HCT116 (cell line): ENCODE measurements around the gene EFHD1.

Source experiments
- EZH2phosphoT487 ChIP-seq: fragments of 200-600 bp; IDR thresholded peaks from 2 replicates; pipeline ENCODE4 v1.6.1; 2018; ENCODE audit warnings: antibody characterized with exemption, borderline replicate concordance
- JUND ChIP-seq: IDR thresholded peaks from 2 replicates; pipeline ENCODE4 v1.6.1; 2012
- POLR2A ChIP-seq: IDR thresholded peaks from 2 replicates; pipeline ENCODE4 v1.7.0; 2011; ENCODE audit warnings: borderline replicate concordance; ENCODE audit not compliant: insufficient read depth, insufficient read length; ENCODE audit errors: extremely low read depth
- POLR2AphosphoS5 ChIP-seq: IDR thresholded peaks from 2 replicates; pipeline ENCODE4 v1.6.1; 2011; ENCODE audit warnings: mild to moderate bottlenecking, low read depth, low read length, moderate library complexity
- RAD21 ChIP-seq: IDR thresholded peaks from 2 replicates; pipeline ENCODE4 v1.6.1; 2012; ENCODE audit warnings: low read depth, mild to moderate bottlenecking
- SIN3A ChIP-seq: IDR thresholded peaks from 2 replicates; pipeline ENCODE4 v1.6.1; 2012; ENCODE audit warnings: low read depth
- YY1 ChIP-seq: IDR thresholded peaks from 2 replicates; pipeline ENCODE4 v1.6.1; 2011; ENCODE audit warnings: low read length, low read depth, moderate library complexity, mild to moderate bottlenecking; ENCODE audit not compliant: insufficient replicate concordance; ENCODE audit errors: extremely low read depth
- ZFX ChIP-seq: fragments of 450-650 bp; IDR thresholded peaks from 2 replicates; pipeline ENCODE4 v1.6.1; 2017
- ZNF274 ChIP-seq: fragments of 200-500 bp; sonication (Bioruptor generic); IDR thresholded peaks from 2 replicates; pipeline ENCODE4 v1.6.1; 2014; ENCODE audit warnings: mild to moderate bottlenecking, low read depth, low read length, inconsistent platforms
- TF ChIP-seq, protein P1 (sequence below), 3 experiments: fragments of 200-600 bp in 1 of 3; sonication (generic) in 1 of 3; IDR thresholded peaks in 2 of 3; conservative IDR thresholded peaks in 1 of 3; 2 replicates each; pipeline ENCODE4 v1.5.1; 2012 to 2017; ENCODE audit warnings: low read depth in 2 of 3, low read length in 2 of 3, antibody characterized with exemption in 1 of 3, borderline replicate concordance in 1 of 3, control low read depth in 1 of 3, mild to moderate bottlenecking in 1 of 3, mixed read lengths in 1 of 3, mixed run types in 1 of 3, moderate library complexity in 1 of 3; ENCODE audit not compliant: insufficient read depth in 1 of 3
- TF ChIP-seq, protein P2 (sequence below): IDR thresholded peaks from 2 replicates; pipeline ENCODE4 v1.6.1; 2012

DNA sequence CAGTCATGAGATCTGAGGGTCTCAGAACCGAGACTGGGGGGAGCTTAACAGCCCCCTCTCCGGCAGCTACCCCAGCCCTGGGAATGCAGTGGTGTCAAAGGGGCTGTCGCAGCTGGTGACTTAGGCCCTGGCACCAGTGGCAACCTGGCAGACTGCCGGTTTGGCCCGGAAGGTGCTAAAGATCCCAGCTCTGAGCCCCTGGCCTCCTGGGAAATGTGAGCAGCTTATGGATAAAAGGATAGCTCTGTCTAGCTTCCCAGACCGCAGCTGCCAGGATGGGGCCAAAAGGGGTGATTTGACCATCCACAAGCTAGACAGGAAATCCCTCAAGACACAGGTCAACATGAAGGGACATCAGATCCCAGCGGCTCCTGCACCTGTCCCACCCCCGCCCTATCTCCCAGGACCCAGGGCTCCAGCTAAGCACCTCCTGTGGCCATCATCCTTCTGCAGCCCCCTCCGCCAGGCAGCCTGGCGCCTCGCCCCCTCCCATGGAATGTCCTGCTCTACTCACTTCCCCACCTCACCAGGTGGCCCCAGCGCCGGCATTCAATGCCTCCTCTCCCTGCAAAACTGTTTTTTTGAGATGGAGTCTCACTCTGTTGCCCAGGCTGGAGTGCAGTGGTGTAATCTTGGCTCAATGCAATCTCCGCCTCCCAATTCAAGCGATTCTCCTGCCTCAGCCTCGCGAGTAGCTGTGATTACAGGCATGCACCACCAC is 33.2 kb upstream of the EFHD1 start:
- TF ChIP-seq EZH2phosphoT487 (no peak), SIN3A (no peak), POLR2AphosphoS5 (no peak), POLR2A (no peak), ZFX (no peak), YY1 (no peak), JUND (no peak), ZNF274 (no peak), RAD21 (no peak)
- TF ChIP-seq, protein P1, sequence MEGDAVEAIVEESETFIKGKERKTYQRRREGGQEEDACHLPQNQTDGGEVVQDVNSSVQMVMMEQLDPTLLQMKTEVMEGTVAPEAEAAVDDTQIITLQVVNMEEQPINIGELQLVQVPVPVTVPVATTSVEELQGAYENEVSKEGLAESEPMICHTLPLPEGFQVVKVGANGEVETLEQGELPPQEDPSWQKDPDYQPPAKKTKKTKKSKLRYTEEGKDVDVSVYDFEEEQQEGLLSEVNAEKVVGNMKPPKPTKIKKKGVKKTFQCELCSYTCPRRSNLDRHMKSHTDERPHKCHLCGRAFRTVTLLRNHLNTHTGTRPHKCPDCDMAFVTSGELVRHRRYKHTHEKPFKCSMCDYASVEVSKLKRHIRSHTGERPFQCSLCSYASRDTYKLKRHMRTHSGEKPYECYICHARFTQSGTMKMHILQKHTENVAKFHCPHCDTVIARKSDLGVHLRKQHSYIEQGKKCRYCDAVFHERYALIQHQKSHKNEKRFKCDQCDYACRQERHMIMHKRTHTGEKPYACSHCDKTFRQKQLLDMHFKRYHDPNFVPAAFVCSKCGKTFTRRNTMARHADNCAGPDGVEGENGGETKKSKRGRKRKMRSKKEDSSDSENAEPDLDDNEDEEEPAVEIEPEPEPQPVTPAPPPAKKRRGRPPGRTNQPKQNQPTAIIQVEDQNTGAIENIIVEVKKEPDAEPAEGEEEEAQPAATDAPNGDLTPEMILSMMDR (IDR thresholded peaks at IDR 0.05 in 2 of 3, conservative IDR thresholded peaks at IDR 0.05 in 1 of 3; ENCODE audit: borderline replicate concordance in 1 of 3, insufficient read depth in 1 of 3, low read depth in 2 of 3, low read length in 2 of 3) = no peak
- TF ChIP-seq, protein P2, sequence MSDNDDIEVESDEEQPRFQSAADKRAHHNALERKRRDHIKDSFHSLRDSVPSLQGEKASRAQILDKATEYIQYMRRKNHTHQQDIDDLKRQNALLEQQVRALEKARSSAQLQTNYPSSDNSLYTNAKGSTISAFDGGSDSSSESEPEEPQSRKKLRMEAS = no peak
